PFSK-1 (cell line): Measurements from ENCODE around the gene CTSO.

ENCODE experiments used
- FOXP2 ChIP-seq: optimal IDR thresholded peaks from 2 replicates; pipeline ENCODE3; 2011; ENCODE audit warnings: borderline replicate concordance, control low read depth, inconsistent platforms; ENCODE audit not compliant: insufficient read depth; ENCODE audit errors: extremely low read length, extremely low read depth
- POLR2AphosphoS5 ChIP-seq: IDR thresholded peaks from 2 replicates; pipeline ENCODE4 v1.6.1; 2012; ENCODE audit warnings: low read depth, mild to moderate bottlenecking, control low read depth, low read length, moderate library complexity
- SIN3A ChIP-seq: IDR thresholded peaks from 2 replicates; pipeline ENCODE4 v1.6.1; 2012; ENCODE audit warnings: mild to moderate bottlenecking, low read length, moderate library complexity, borderline replicate concordance; ENCODE audit not compliant: insufficient read depth
- TAF1 ChIP-seq: IDR thresholded peaks from 2 replicates; pipeline ENCODE4 v1.6.1; 2012; ENCODE audit warnings: low read length, control low read depth, borderline replicate concordance; ENCODE audit not compliant: insufficient read depth
- TF ChIP-seq, protein P1 (sequence below), 2 experiments: IDR thresholded peaks; 2 replicates each; pipeline versions ENCODE4 v1.6.1 to v1.8.0; 2011 to 2012; ENCODE audit warnings: low read depth in 2 of 2, low read length in 2 of 2, control low read depth in 1 of 2, inconsistent platforms in 1 of 2, mild to moderate bottlenecking in 1 of 2, moderate library complexity in 1 of 2; ENCODE audit not compliant: insufficient read depth in 1 of 2

The CTSO gene

GRCh38 chr4:155941085-155941790 lies 12.4 kb downstream of the CTSO start:
- TF ChIP-seq POLR2AphosphoS5 (no peak), TAF1 (no peak), SIN3A (no peak), FOXP2 (no peak)
- TF ChIP-seq, protein P1, sequence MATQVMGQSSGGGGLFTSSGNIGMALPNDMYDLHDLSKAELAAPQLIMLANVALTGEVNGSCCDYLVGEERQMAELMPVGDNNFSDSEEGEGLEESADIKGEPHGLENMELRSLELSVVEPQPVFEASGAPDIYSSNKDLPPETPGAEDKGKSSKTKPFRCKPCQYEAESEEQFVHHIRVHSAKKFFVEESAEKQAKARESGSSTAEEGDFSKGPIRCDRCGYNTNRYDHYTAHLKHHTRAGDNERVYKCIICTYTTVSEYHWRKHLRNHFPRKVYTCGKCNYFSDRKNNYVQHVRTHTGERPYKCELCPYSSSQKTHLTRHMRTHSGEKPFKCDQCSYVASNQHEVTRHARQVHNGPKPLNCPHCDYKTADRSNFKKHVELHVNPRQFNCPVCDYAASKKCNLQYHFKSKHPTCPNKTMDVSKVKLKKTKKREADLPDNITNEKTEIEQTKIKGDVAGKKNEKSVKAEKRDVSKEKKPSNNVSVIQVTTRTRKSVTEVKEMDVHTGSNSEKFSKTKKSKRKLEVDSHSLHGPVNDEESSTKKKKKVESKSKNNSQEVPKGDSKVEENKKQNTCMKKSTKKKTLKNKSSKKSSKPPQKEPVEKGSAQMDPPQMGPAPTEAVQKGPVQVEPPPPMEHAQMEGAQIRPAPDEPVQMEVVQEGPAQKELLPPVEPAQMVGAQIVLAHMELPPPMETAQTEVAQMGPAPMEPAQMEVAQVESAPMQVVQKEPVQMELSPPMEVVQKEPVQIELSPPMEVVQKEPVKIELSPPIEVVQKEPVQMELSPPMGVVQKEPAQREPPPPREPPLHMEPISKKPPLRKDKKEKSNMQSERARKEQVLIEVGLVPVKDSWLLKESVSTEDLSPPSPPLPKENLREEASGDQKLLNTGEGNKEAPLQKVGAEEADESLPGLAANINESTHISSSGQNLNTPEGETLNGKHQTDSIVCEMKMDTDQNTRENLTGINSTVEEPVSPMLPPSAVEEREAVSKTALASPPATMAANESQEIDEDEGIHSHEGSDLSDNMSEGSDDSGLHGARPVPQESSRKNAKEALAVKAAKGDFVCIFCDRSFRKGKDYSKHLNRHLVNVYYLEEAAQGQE (IDR thresholded peaks at IDR 0.05; ENCODE audit: insufficient read depth in 1 of 2, low read depth in 2 of 2, low read length in 2 of 2), result no peak

- TF ChIP-seq, protein P1 (IDR thresholded peaks at IDR 0.05; ENCODE audit: insufficient read depth in 1 of 2, low read depth in 2 of 2, low read length in 2 of 2), result no peak
- no peak for TF ChIP-seq FOXP2
These were observed 18.2 kb downstream of the CTSO start for GRCh38 chr4:155935389-155935986.

DNA sequence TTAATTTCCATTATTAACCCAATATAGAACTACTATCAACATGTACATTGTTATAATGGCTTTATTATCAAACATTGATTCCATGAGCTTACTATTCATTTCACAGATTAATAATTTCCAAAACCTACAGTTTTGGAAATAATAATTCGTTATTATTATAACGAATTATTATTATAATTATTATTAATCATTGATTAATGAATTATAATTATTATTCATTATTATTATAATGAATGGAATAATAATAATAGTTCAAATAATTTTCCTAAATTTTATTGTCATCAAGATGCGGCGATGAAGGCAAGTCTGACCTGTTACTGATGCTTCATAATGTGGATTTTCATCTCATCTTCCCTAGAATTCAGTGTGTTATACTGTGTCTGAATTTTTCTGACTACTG lies 22.0 kb downstream of the CTSO start:
- TF ChIP-seq POLR2AphosphoS5, result no peak
- TF ChIP-seq, protein P1 (IDR thresholded peaks at IDR 0.05; ENCODE audit: insufficient read depth in 1 of 2, low read depth in 2 of 2, low read length in 2 of 2), result no peak
- no peak for TF ChIP-seq FOXP2
- no peak for TF ChIP-seq TAF1
- TF ChIP-seq SIN3A, result no peak

DNA sequence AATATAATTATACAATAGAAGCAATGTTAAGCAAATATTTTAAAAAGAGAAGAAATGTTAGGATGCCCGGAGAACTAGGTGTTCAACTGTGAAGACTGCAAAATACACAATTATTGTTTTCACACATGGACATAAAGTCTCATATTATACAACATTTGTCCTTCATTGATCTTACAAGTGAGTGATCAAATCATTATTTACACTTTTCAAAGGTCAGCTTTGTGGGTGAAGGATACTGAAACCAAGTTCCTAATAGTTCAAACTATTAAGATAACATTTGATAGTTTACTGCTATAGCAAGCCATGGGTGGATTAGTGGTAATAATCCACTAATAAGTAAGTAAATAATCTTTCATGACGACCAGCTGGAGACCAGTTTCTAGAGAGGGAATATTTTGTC lies 23.3 kb downstream of the CTSO start:
- TF ChIP-seq SIN3A (no peak), FOXP2 (no peak), TAF1 (no peak), POLR2AphosphoS5 (no peak)

DNA sequence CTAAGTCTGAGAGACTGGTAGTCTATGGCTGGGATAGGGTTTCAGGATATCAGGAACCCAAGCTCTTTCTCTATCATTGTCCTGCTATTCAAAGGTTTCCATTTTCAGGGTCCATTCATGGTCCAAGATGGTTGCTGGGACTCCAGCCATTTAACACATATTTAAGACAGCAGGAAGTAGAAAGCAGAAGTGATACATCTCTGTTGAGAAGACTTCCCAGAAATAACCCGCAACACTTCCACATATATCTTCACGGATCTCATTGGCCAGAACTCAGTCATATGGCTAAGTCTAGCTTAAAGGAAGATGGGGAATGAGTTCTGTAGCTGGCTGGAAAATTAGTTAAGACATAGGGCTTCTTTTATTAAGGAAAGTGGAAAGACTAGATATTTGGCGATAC lies 23.8 kb downstream of the CTSO start:
- TF ChIP-seq, protein P1 (IDR thresholded peaks at IDR 0.05; ENCODE audit: insufficient read depth in 1 of 2, low read depth in 2 of 2, low read length in 2 of 2), result no peak
- TF ChIP-seq SIN3A (no peak), POLR2AphosphoS5 (no peak), FOXP2 (no peak), TAF1 (no peak)
